H9 (cell line): ENCODE data around the gene TMEM273. TPM values are rescaled to one million over a fixed set of nuclear protein-coding genes. Genes with fewer than 3 reads are reported as not detected.

Experiments
- DNase-seq: peaks from one replicate; pipeline ENCODE4 v3.0.0-alpha.2; 2017
- H2AFZ ChIP-seq: one replicate; pipeline ENCODE4 v1.6.1; 2013; ENCODE audit warnings: mild to moderate bottlenecking, low read length, control low read depth, moderate library complexity
- H2AK5ac ChIP-seq: 2 replicates; pipeline ENCODE4 v1.6.1; 2013; ENCODE audit warnings: low read length, control low read depth, mixed read lengths; ENCODE audit not compliant: insufficient read length
- H2BK120ac ChIP-seq: one replicate; pipeline ENCODE4 v1.6.1; 2013; ENCODE audit warnings: low read depth, mild to moderate bottlenecking, low read length, control low read depth, inconsistent platforms; ENCODE audit not compliant: poor library complexity, severe bottlenecking
- H2BK12ac ChIP-seq: 2 replicates; pipeline ENCODE4 v1.6.1; 2013; ENCODE audit warnings: low read length, control low read depth, mixed read lengths, low read depth; ENCODE audit not compliant: insufficient read length
- H2BK15ac ChIP-seq: 2 replicates; pipeline ENCODE4 v1.6.1; 2013; ENCODE audit warnings: low read depth, low read length, control low read depth
- H2BK20ac ChIP-seq: one replicate; pipeline ENCODE4 v1.6.1; 2013; ENCODE audit warnings: low read depth, mild to moderate bottlenecking, low read length, control low read depth, inconsistent platforms; ENCODE audit not compliant: poor library complexity, severe bottlenecking
- H2BK5ac ChIP-seq: 2 replicates; pipeline ENCODE4 v1.6.1; 2013; ENCODE audit warnings: low read length, control low read depth, mixed read lengths; ENCODE audit not compliant: insufficient read length
- H3K14ac ChIP-seq: 2 replicates; pipeline ENCODE4 v1.6.1; 2013; ENCODE audit warnings: low read length, control low read depth; ENCODE audit not compliant: insufficient read depth
- H3K18ac ChIP-seq: 2 replicates; pipeline ENCODE4 v1.6.1; 2013; ENCODE audit warnings: low read depth, mild to moderate bottlenecking, mixed read lengths, low read length, control low read depth; ENCODE audit not compliant: insufficient read length
- H3K23ac ChIP-seq: 2 replicates; pipeline ENCODE4 v1.6.1; 2013; ENCODE audit warnings: low read length, control low read depth, mixed read lengths, low read depth; ENCODE audit not compliant: insufficient read length
- H3K23me2 ChIP-seq: 2 replicates; pipeline ENCODE4 v1.6.1; 2013; ENCODE audit warnings: low read depth, mild to moderate bottlenecking, mixed read lengths, low read length, control low read depth; ENCODE audit not compliant: insufficient read length, poor library complexity, severe bottlenecking
- H3K27ac ChIP-seq: 2 replicates; pipeline ENCODE4 v1.5.1; 2013; ENCODE audit warnings: low read length, control low read depth, mixed read lengths, low read depth; ENCODE audit not compliant: insufficient read length
- H3K27me3 ChIP-seq: 2 replicates; pipeline ENCODE4 v1.6.1; 2013; ENCODE audit warnings: low read length, control low read depth, inconsistent platforms; ENCODE audit not compliant: insufficient read depth
- H3K4ac ChIP-seq: 2 replicates; pipeline ENCODE4 v1.6.1; 2013; ENCODE audit warnings: low read depth, mild to moderate bottlenecking, control low read depth, inconsistent platforms, low read length, moderate library complexity
- H3K4me1 ChIP-seq: 2 replicates; pipeline ENCODE4 v1.6.1; 2013; ENCODE audit warnings: low read length, control low read depth, inconsistent platforms; ENCODE audit not compliant: insufficient read depth
- H3K4me2 ChIP-seq: 2 replicates; pipeline ENCODE4 v1.6.1; 2013; ENCODE audit warnings: low read length, control low read depth, mixed read lengths; ENCODE audit not compliant: insufficient read length, insufficient read depth
- H3K56ac ChIP-seq: 2 replicates; pipeline ENCODE4 v1.6.1; 2013; ENCODE audit warnings: low read depth, mild to moderate bottlenecking, mixed read lengths, low read length, control low read depth; ENCODE audit not compliant: insufficient read length
- H3K79me1 ChIP-seq: 2 replicates; pipeline ENCODE4 v1.6.1; 2013; ENCODE audit warnings: low read depth, mild to moderate bottlenecking, moderate library complexity, low read length, control low read depth, inconsistent platforms; ENCODE audit not compliant: insufficient read depth, poor library complexity, severe bottlenecking
- H3K79me2 ChIP-seq: 2 replicates; pipeline ENCODE4 v1.6.1; 2013; ENCODE audit warnings: low read length, control low read depth, inconsistent platforms; ENCODE audit not compliant: insufficient read depth
- H3K9ac ChIP-seq: 2 replicates; pipeline ENCODE4 v1.6.1; 2013; ENCODE audit warnings: low read length, control low read depth, mixed read lengths; ENCODE audit not compliant: insufficient read length; ENCODE audit errors: extremely low read depth
- H3K9me3 ChIP-seq: one replicate; pipeline ENCODE4 v1.6.1; 2013; ENCODE audit warnings: low read depth, low read length, inconsistent platforms; ENCODE audit not compliant: control insufficient read depth
- H3T11ph ChIP-seq: one replicate; pipeline ENCODE4 v1.6.1; 2013; ENCODE audit warnings: mild to moderate bottlenecking, low read length, control low read depth, inconsistent platforms
- H4K20me1 ChIP-seq: one replicate; pipeline ENCODE4 v1.6.1; 2013; ENCODE audit not compliant: control insufficient read depth, insufficient read length, insufficient read depth
- H4K5ac ChIP-seq: 2 replicates; pipeline ENCODE4 v1.6.1; 2013; ENCODE audit warnings: low read depth, mild to moderate bottlenecking, mixed read lengths, low read length, control low read depth; ENCODE audit not compliant: insufficient read length
- H4K8ac ChIP-seq: replicated peaks from 2 replicates; pipeline ENCODE4 v1.6.1; 2013; ENCODE audit warnings: low read length, control low read depth, mixed read lengths, low read depth; ENCODE audit not compliant: insufficient read length
- H4K91ac ChIP-seq: 2 replicates; pipeline ENCODE4 v1.6.1; 2013; ENCODE audit warnings: low read depth, mild to moderate bottlenecking, moderate library complexity, mixed read lengths, low read length, control low read depth; ENCODE audit not compliant: insufficient read length
- H3K27ac Mint-ChIP-seq, 3 experiments: 2 replicates in 2 of 3; 3 replicates in 1 of 3; pipeline ENCODE4 v1.8.0; 2020 to 2021; ENCODE audit warnings: mixed read lengths in 3 of 3, mild to moderate bottlenecking in 1 of 3, moderate library complexity in 1 of 3
- H3K27me3 Mint-ChIP-seq: 2 replicates; pipeline ENCODE4 v1.8.0; 2021; ENCODE audit warnings: low read depth, mild to moderate bottlenecking, moderate library complexity, mixed read lengths
- H3K36me3 Mint-ChIP-seq, 3 experiments: 2 replicates in 2 of 3; 3 replicates in 1 of 3; pipeline ENCODE4 v1.8.0; 2020 to 2021; ENCODE audit warnings: low read depth in 3 of 3, mixed read lengths in 3 of 3; ENCODE audit not compliant: insufficient read depth in 1 of 3
- H3K4me1 Mint-ChIP-seq, 2 experiments: 2 replicates each; pipeline ENCODE4 v1.8.0; 2020; ENCODE audit warnings: mixed read lengths in 2 of 2
- H3K4me3 Mint-ChIP-seq, 2 experiments: 2 replicates in 1 of 2; 3 replicates in 1 of 2; pipeline ENCODE4 v1.8.0; 2020 to 2021; ENCODE audit warnings: mild to moderate bottlenecking in 2 of 2, mixed read lengths in 2 of 2, moderate library complexity in 1 of 2
- H3K9me3 Mint-ChIP-seq, 2 experiments: 2 replicates in 1 of 2; 3 replicates in 1 of 2; pipeline ENCODE4 v1.8.0; 2020; ENCODE audit warnings: mild to moderate bottlenecking in 2 of 2, mixed read lengths in 2 of 2, moderate library complexity in 1 of 2
- WGBS: extraction: QIAGEN DNeasy Blood & Tissue Kit; methylation state at CpG from one replicate; pipeline ENCODE4 v1.1.7; 2013; ENCODE audit warnings: missing lambda C conversion rate, low lambda C conversion rate, mixed read lengths; ENCODE audit not compliant: insufficient read length; ENCODE audit errors: extremely low coverage; 5-methylcytosine and 5-hydroxymethylcytosine counted together
- total RNA-seq: library from RNA; stranded (reverse); gene quantifications from 2 replicates; pipeline ENCODE4 v1.2.1, GENCODE V29; 2021
- TF ChIP-seq, protein P1 (sequence below): fragments of 200-600 bp; sonication (generic); conservative IDR thresholded peaks from 3 replicates; pipeline ENCODE4 v1.8.0; 2021; ENCODE audit warnings: antibody characterized with exemption, mild to moderate bottlenecking

Gene TMEM273
- total RNA-seq, 1 experiment from 2014 or later, result not detected

- Histone ChIP-seq H3K27ac (no peak overlapping the region), H2BK15ac (no peak overlapping the region), H4K91ac (no peak overlapping the region), H2AFZ (no peak overlapping the region), H3K4me1 (no peaks in the 10 kb centered on the region), H3K23ac (no peak overlapping the region), H3K4me2 (no peak overlapping the region), H2AK5ac (no peak overlapping the region), H3K9me3 (no peaks in the 10 kb centered on the region), H3K9ac (no peak overlapping the region), H3K27me3 (no peaks in the 10 kb centered on the region), H2BK20ac (no peak overlapping the region), H2BK5ac (no peak overlapping the region), H3K23me2 (no peaks in the 10 kb centered on the region), H4K8ac (no peak overlapping the region), H2BK12ac (no peak overlapping the region), H3T11ph (no peak overlapping the region), H3K4ac (no peak overlapping the region), H4K20me1 (no peaks in the 10 kb centered on the region), H4K5ac (no peak overlapping the region), H3K79me1 (no peaks in the 10 kb centered on the region), H3K56ac (no peak overlapping the region), H2BK120ac (no peak overlapping the region), H3K18ac (no peak overlapping the region), H3K14ac (no peak overlapping the region), H3K79me2 (no peaks in the 10 kb centered on the region)
- H3K36me3 Mint-ChIP-seq, result no peaks in the 10 kb centered on the region; a peak in 1 of 7 replicates
- peaks cover 5 to 9% of the 10 kb centered on the region in 2 experiments for H3K4me1 Mint-ChIP-seq
- H3K9me3 Mint-ChIP-seq, result 0 out of 5 replicates have a peak, but pooled peaks cover 0 to 3% of the 10 kb centered on the region in 2 experiments
- TF ChIP-seq, protein P1, sequence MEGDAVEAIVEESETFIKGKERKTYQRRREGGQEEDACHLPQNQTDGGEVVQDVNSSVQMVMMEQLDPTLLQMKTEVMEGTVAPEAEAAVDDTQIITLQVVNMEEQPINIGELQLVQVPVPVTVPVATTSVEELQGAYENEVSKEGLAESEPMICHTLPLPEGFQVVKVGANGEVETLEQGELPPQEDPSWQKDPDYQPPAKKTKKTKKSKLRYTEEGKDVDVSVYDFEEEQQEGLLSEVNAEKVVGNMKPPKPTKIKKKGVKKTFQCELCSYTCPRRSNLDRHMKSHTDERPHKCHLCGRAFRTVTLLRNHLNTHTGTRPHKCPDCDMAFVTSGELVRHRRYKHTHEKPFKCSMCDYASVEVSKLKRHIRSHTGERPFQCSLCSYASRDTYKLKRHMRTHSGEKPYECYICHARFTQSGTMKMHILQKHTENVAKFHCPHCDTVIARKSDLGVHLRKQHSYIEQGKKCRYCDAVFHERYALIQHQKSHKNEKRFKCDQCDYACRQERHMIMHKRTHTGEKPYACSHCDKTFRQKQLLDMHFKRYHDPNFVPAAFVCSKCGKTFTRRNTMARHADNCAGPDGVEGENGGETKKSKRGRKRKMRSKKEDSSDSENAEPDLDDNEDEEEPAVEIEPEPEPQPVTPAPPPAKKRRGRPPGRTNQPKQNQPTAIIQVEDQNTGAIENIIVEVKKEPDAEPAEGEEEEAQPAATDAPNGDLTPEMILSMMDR, result no peak
- H3K4me3 Mint-ChIP-seq, result no peak overlapping the region
- no peak overlapping the region for H3K27ac Mint-ChIP-seq
- no CpG with 5 or more reads among the region's 10 CpGs for WGBS
- no peak for DNase-seq
- peaks cover 2% of the 10 kb centered on the region for H3K27me3 Mint-ChIP-seq
Observed at GRCh38 chr10:49179699-49180443, 8.3 kb downstream of the TMEM273 start.
